Myocyte (in vitro differentiated cells): Measurements from ENCODE around the gene SLC51A. TPM values are rescaled to one million over a fixed set of nuclear protein-coding genes. Genes with fewer than 3 reads are reported as not detected.

ENCODE experiments used
- total RNA-seq: library from RNA; depleted of rRNA; stranded (reverse); fragments of >200 nt; gene quantifications from 2 replicates; pipeline ENCODE4 v1.2.3, GENCODE V29; 2014

The SLC51A gene
- total RNA-seq, 1 donor from 2014 or later = not detected

Other genes starting within 250 kb of the SLC51A start
- gene TFRC, start 134.4 kb upstream of the SLC51A start, total RNA-seq = 69.1 and 106 TPM in 2 replicates
- not detected in 2 replicates for gene ZDHHC19, start 5.1 kb upstream of the SLC51A start, total RNA-seq
- 66.2 and 83.6 TPM in 2 replicates for gene PCYT1A, start 71.2 kb downstream of the SLC51A start, total RNA-seq
- 9.1 and 12.0 TPM in 2 replicates for gene DYNLT2B, start 101.7 kb downstream of the SLC51A start, total RNA-seq
- 2.4 and 2.7 TPM in 2 replicates for gene TM4SF19, start 121.9 kb downstream of the SLC51A start, total RNA-seq
- gene UBXN7, start 215.9 kb downstream of the SLC51A start, total RNA-seq = 10.5 and 13.3 TPM in 2 replicates